ENCODE measurements around the gene FAM124A.

DNA sequence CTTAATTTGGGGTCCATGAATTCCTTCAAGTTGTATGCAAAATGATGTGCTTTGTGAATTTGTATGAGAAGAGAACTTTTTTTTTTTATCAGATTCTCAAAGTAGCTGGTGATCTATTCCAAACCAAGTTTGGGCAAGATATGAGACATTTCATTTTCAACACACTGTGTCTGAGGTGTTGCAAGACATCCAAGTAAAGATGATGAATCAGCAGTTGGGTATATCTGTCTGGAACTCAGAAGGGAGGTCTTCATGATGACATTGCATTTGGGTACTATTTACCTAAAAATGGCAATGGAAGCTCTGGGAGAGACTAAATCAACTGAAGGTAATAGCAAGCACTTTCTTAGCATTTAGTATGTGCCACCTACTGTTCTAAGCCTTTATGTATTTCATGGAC, 2.8 kb downstream of the FAM124A start:
- TF ChIP-seq, protein P1, sequence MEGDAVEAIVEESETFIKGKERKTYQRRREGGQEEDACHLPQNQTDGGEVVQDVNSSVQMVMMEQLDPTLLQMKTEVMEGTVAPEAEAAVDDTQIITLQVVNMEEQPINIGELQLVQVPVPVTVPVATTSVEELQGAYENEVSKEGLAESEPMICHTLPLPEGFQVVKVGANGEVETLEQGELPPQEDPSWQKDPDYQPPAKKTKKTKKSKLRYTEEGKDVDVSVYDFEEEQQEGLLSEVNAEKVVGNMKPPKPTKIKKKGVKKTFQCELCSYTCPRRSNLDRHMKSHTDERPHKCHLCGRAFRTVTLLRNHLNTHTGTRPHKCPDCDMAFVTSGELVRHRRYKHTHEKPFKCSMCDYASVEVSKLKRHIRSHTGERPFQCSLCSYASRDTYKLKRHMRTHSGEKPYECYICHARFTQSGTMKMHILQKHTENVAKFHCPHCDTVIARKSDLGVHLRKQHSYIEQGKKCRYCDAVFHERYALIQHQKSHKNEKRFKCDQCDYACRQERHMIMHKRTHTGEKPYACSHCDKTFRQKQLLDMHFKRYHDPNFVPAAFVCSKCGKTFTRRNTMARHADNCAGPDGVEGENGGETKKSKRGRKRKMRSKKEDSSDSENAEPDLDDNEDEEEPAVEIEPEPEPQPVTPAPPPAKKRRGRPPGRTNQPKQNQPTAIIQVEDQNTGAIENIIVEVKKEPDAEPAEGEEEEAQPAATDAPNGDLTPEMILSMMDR (IDR thresholded peaks at IDR 0.05; ENCODE audit: low read depth, low read length): no peak
- TF ChIP-seq EZH2phosphoT487 (IDR thresholded peaks at IDR 0.05; ENCODE audit: low read depth): no peak

All from OCI-LY3 (cell line).